Ishikawa (cell line): Measurements from ENCODE around the gene ASF1A.

ENCODE experiments used
- CEBPB ChIP-seq: IDR thresholded peaks from 2 replicates; pipeline ENCODE4 v1.6.1; 2012
- CREB1 ChIP-seq: IDR thresholded peaks from 2 replicates; pipeline ENCODE4 v1.6.1; 2012; ENCODE audit warnings: low read depth
- EP300 ChIP-seq: IDR thresholded peaks from 2 replicates; pipeline ENCODE4 v1.6.1; 2012; ENCODE audit warnings: borderline replicate concordance
- FOXM1 ChIP-seq: IDR thresholded peaks from 2 replicates; pipeline ENCODE4 v1.6.1; 2012; ENCODE audit warnings: low read depth, borderline replicate concordance
- MAX ChIP-seq: IDR thresholded peaks from 2 replicates; pipeline ENCODE4 v1.6.1; 2012
- NFIC ChIP-seq: IDR thresholded peaks from 2 replicates; pipeline ENCODE4 v1.6.1; 2012
- RAD21 ChIP-seq: IDR thresholded peaks from 2 replicates; pipeline ENCODE4 v1.6.1; 2012; ENCODE audit warnings: low read depth
- REST ChIP-seq: IDR thresholded peaks from 2 replicates; pipeline ENCODE4 v1.6.1; 2012; ENCODE audit warnings: low read depth, mild to moderate bottlenecking
- TAF1 ChIP-seq: IDR thresholded peaks from 2 replicates; pipeline ENCODE4 v1.6.1; 2012; ENCODE audit warnings: low read depth, mild to moderate bottlenecking
- TCF12 ChIP-seq: IDR thresholded peaks from 2 replicates; pipeline ENCODE4 v1.6.1; 2012; ENCODE audit warnings: low read depth
- TEAD4 ChIP-seq: IDR thresholded peaks from 2 replicates; pipeline ENCODE4 v1.6.1; 2012
- USF1 ChIP-seq: IDR thresholded peaks from 2 replicates; pipeline ENCODE4 v1.6.1; 2012
- YY1 ChIP-seq: IDR thresholded peaks from 2 replicates; pipeline ENCODE4 v1.6.1; 2012; ENCODE audit warnings: low read depth

GRCh38 chr6:118894425-118895260 lies 691 bp downstream of the ASF1A start:
- no peak for TF ChIP-seq EP300
- no peak for TF ChIP-seq REST
- TF ChIP-seq RAD21, result no peak
- TF ChIP-seq NFIC, result no peak
- peak; percentile 61; the same call in 1 of the 2 replicates for TF ChIP-seq TAF1
- no peak for TF ChIP-seq CREB1
- no peak; the same call in 1 of the 2 replicates for TF ChIP-seq TCF12
- no peak for TF ChIP-seq CEBPB
- no peak for TF ChIP-seq TEAD4
- no peak for TF ChIP-seq USF1
- no peak; the same call in 1 of the 2 replicates for TF ChIP-seq MAX
- TF ChIP-seq YY1, result peak; percentile 63; the same call in 1 of the 2 replicates
- no peak for TF ChIP-seq FOXM1
